ENCODE results near the gene GALNT7. TPM values are rescaled to one million over a fixed set of nuclear protein-coding genes. Genes with fewer than 3 reads are reported as not detected.
"Not testable (repeated sequence)": the region's sequence is repeated elsewhere in the genome, so short reads cannot be mapped to it uniquely, and the experiment has no call there.

The GALNT7 gene, protein sequence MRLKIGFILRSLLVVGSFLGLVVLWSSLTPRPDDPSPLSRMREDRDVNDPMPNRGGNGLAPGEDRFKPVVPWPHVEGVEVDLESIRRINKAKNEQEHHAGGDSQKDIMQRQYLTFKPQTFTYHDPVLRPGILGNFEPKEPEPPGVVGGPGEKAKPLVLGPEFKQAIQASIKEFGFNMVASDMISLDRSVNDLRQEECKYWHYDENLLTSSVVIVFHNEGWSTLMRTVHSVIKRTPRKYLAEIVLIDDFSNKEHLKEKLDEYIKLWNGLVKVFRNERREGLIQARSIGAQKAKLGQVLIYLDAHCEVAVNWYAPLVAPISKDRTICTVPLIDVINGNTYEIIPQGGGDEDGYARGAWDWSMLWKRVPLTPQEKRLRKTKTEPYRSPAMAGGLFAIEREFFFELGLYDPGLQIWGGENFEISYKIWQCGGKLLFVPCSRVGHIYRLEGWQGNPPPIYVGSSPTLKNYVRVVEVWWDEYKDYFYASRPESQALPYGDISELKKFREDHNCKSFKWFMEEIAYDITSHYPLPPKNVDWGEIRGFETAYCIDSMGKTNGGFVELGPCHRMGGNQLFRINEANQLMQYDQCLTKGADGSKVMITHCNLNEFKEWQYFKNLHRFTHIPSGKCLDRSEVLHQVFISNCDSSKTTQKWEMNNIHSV
- 10 to 100 TPM; 12.5 to 13.7 TPM for total RNA-seq
- 15.5 to 27.7 reads per million in 2 donors for total RNA-seq

GRCh38 chr4:173168396-173169177 lies at the start of gene GALNT7:
Gene GALNT7 (plus strand): TSS chr4:173168811. CDS start chr4:173168836, 25 bp downstream.
- H3K9me3 ChIP-seq (ENCODE audit: control insufficient read depth, low read length, poor library complexity, severe bottlenecking): no peaks in the 10 kb centered on the region
- Mint-ChIP-seq H3K27ac (peak within 1 kb of the TSS; percentile 94), H3K27me3 (no peaks in the 10 kb centered on the region), H3K4me3 (peak within 1 kb of the TSS; percentile 100), H3K4me1 (peaks cover 42% of the 10 kb centered on the region), H3K36me3 (ENCODE audit: low read depth) (peaks cover 4% of the 10 kb centered on the region)
- ATAC-seq (peak; percentile 65), DNase-seq (peak; percentile 21 to 57 (median 52))

DNA sequence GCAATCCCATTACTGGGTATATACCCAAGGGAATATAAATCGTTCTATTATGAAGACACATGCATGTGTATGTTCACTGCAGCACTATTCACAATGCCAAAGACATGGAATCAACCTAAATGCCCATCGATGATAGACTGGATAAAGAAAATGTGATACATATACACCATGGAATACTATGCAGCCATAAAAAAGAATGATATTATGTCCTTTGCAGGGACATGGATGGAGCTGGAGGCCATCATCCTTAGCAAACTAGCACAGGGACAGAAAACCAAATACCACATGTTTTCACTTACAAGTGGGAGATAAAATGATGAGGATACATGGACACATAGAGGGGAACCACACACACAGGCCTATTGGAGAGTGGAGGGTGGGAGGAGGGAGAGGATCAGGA lies 49.8 kb upstream of the GALNT7 start:
- H3K27me3 Mint-ChIP-seq; ATAC-seq; DNase-seq; H3K9me3 ChIP-seq (ENCODE audit: control insufficient read depth, low read length, poor library complexity, severe bottlenecking); H3K4me3 Mint-ChIP-seq; H3K4me1 Mint-ChIP-seq; H3K27ac Mint-ChIP-seq; H3K36me3 Mint-ChIP-seq (ENCODE audit: low read depth): not testable (repeated sequence)

- ATAC-seq (no peak), DNase-seq (no peak)
- Mint-ChIP-seq H3K36me3 (ENCODE audit: low read depth) (no peaks in the 10 kb centered on the region), H3K27me3 (no peaks in the 10 kb centered on the region), H3K4me3 (no peak overlapping the region), H3K4me1 (no peaks in the 10 kb centered on the region), H3K27ac (no peak overlapping the region)
- H3K9me3 ChIP-seq (ENCODE audit: control insufficient read depth, low read length, poor library complexity, severe bottlenecking): no peaks in the 10 kb centered on the region
Measured at GRCh38 chr4:173119818-173120217, 48.8 kb upstream of the GALNT7 start.

- Mint-ChIP-seq H3K36me3 (ENCODE audit: low read depth) (peaks cover 2% of the 10 kb centered on the region), H3K27ac (no peak overlapping the region), H3K4me3 (no peak overlapping the region), H3K4me1 (no peaks in the 10 kb centered on the region), H3K27me3 (no peaks in the 10 kb centered on the region)
- DNase-seq (no peak), ATAC-seq (no peak)
- H3K9me3 ChIP-seq (ENCODE audit: control insufficient read depth, low read length, poor library complexity, severe bottlenecking): no peaks in the 10 kb centered on the region
Measured at GRCh38 chr4:173121076-173121561, 47.5 kb upstream of the GALNT7 start.

GRCh38 chr4:173124209-173124865 lies 44.3 kb upstream of the GALNT7 start:
- ATAC-seq: no peak
- no peak for DNase-seq
- Mint-ChIP-seq H3K4me1 (peaks cover 5% of the 10 kb centered on the region), H3K36me3 (ENCODE audit: low read depth) (peaks cover 2% of the 10 kb centered on the region), H3K27me3 (peaks cover 8% of the 10 kb centered on the region), H3K27ac (no peak overlapping the region), H3K4me3 (no peak overlapping the region)
- H3K9me3 ChIP-seq (ENCODE audit: control insufficient read depth, low read length, poor library complexity, severe bottlenecking): no peaks in the 10 kb centered on the region

GRCh38 chr4:173125216-173125812 lies 43.3 kb upstream of the GALNT7 start:
- Mint-ChIP-seq H3K27ac (no peak overlapping the region), H3K36me3 (ENCODE audit: low read depth) (peaks cover 2% of the 10 kb centered on the region), H3K27me3 (peaks cover 8% of the 10 kb centered on the region), H3K4me1 (peaks cover 5% of the 10 kb centered on the region), H3K4me3 (no peak overlapping the region)
- ATAC-seq: no peak
- DNase-seq: no peak
- no peaks in the 10 kb centered on the region for H3K9me3 ChIP-seq (ENCODE audit: control insufficient read depth, low read length, poor library complexity, severe bottlenecking)

GRCh38 chr4:173128199-173128890 lies 40.3 kb upstream of the GALNT7 start:
- H3K9me3 ChIP-seq (ENCODE audit: control insufficient read depth, low read length, poor library complexity, severe bottlenecking): no peaks in the 10 kb centered on the region
- no peak for ATAC-seq
- peaks cover 21% of the 10 kb centered on the region for H3K27me3 Mint-ChIP-seq
- peaks cover 2% of the 10 kb centered on the region for H3K36me3 Mint-ChIP-seq (ENCODE audit: low read depth)
- no peak overlapping the region for H3K4me3 Mint-ChIP-seq
- DNase-seq: no peak
- H3K27ac Mint-ChIP-seq: no peak overlapping the region
- H3K4me1 Mint-ChIP-seq: peaks cover 5% of the 10 kb centered on the region

DNA sequence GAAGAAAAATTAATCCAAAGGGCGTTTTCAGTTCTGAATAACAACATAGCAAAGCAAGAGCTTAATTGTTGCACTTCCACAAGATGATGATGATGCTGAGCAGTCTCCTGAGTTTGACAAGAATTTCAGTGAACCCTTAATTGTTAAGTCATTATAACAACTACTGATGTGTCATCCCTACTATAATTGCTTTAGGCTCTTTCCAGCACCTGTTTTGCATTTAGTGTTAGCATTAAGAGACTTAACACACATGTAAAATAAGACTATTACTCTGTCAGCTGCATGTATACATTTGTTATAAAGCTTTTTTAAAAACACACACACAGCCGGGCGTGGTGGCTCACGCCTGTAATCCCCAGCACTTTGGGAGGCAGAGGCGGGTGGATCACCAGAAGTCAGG lies 37.9 kb upstream of the GALNT7 start:
- ATAC-seq: no peak
- no peaks in the 10 kb centered on the region for H3K9me3 ChIP-seq (ENCODE audit: control insufficient read depth, low read length, poor library complexity, severe bottlenecking)
- no peak overlapping the region for H3K27ac Mint-ChIP-seq
- H3K4me3 Mint-ChIP-seq: no peak overlapping the region
- H3K27me3 Mint-ChIP-seq: peaks cover 31% of the 10 kb centered on the region
- no peak for DNase-seq
- peaks cover 5% of the 10 kb centered on the region for H3K4me1 Mint-ChIP-seq
- H3K36me3 Mint-ChIP-seq (ENCODE audit: low read depth): no peaks in the 10 kb centered on the region

DNA sequence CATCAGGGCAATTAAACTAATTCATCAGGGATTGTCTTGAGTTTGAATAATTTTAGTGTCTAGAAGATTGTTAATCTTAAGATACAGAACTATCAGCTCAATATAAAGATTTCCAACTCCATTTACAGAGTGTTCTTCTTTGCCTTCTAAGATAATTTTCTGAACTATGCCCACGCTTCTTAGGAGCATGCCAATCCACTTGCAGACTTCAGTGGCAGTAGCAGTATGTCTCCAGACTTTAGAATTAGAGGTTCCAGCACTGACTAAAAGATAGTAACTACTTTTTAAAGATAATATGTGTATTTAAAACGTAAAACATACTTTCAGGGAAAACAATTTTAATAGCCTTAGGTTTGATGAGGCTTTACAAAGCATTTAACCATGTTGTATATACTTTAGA lies 34.2 kb upstream of the GALNT7 start:
- Mint-ChIP-seq H3K4me3 (no peak overlapping the region), H3K27ac (no peak overlapping the region), H3K27me3 (peaks cover 24% of the 10 kb centered on the region), H3K36me3 (ENCODE audit: low read depth) (no peaks in the 10 kb centered on the region), H3K4me1 (no peaks in the 10 kb centered on the region)
- DNase-seq (no peak), ATAC-seq (no peak)
- H3K9me3 ChIP-seq (ENCODE audit: control insufficient read depth, low read length, poor library complexity, severe bottlenecking): no peaks in the 10 kb centered on the region

GRCh38 chr4:173135241-173135847 lies 33.3 kb upstream of the GALNT7 start:
- Mint-ChIP-seq H3K4me1 (no peaks in the 10 kb centered on the region), H3K36me3 (ENCODE audit: low read depth) (no peaks in the 10 kb centered on the region), H3K27ac (no peak overlapping the region), H3K27me3 (peaks cover 24% of the 10 kb centered on the region), H3K4me3 (no peak overlapping the region)
- H3K9me3 ChIP-seq (ENCODE audit: control insufficient read depth, low read length, poor library complexity, severe bottlenecking): no peaks in the 10 kb centered on the region
- DNase-seq (no peak), ATAC-seq (no peak)

DNA sequence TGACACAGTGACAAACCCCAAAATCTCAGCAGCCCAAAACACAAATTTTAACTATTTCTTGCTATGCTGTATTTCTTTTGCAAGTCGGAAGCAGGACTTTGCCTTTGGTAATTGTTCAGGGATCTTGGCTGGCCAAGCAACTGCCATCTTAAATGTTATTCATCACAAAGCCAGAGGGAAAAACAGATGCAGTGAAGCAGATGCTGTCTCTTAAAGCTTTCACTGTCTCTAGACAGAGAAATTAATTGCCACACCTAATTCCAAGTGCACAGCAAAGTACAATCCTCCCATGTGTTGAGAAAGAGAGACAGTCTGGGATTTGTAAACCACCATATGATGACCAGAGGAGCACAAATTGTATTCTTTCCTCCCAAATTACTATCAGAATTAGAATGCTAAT lies 30.0 kb upstream of the GALNT7 start:
- no peak overlapping the region for H3K4me3 Mint-ChIP-seq
- peaks cover under 1% of the 10 kb centered on the region for H3K4me1 Mint-ChIP-seq
- ATAC-seq (no peak), DNase-seq (no peak)
- peaks cover 9% of the 10 kb centered on the region for H3K27me3 Mint-ChIP-seq
- peaks cover 2% of the 10 kb centered on the region for H3K36me3 Mint-ChIP-seq (ENCODE audit: low read depth)
- no peak overlapping the region for H3K27ac Mint-ChIP-seq
- no peaks in the 10 kb centered on the region for H3K9me3 ChIP-seq (ENCODE audit: control insufficient read depth, low read length, poor library complexity, severe bottlenecking)

- Mint-ChIP-seq H3K4me1 (peaks cover 2% of the 10 kb centered on the region), H3K27ac (no peak overlapping the region), H3K4me3 (no peak overlapping the region), H3K27me3 (peaks cover 13% of the 10 kb centered on the region), H3K36me3 (ENCODE audit: low read depth) (peaks cover 4% of the 10 kb centered on the region)
- H3K9me3 ChIP-seq (ENCODE audit: control insufficient read depth, low read length, poor library complexity, severe bottlenecking): no peaks in the 10 kb centered on the region
- DNase-seq (no peak), ATAC-seq (no peak)
Measured at GRCh38 chr4:173139561-173139960, 29.1 kb upstream of the GALNT7 start.
